Adrenal gland (tissue), 12 donors: Measurements from ENCODE around the gene GLT8D2. TPM values are rescaled to one million over a fixed set of nuclear protein-coding genes. Genes with fewer than 3 reads are reported as not detected.

Experiments
- DNase-seq, 7 donors: peaks; one replicate each; pipeline ENCODE4 v3.0.0-alpha.2; 2019 to 2020
- H3K27ac ChIP-seq, 5 donors: fragments of 200-600 bp; sonication (generic) in 4 of 5; 1 replicate in 3 of 5; 2 replicates in 2 of 5; pipeline versions ENCODE4 v1.5.1 to v1.8.0; 2016 to 2020; ENCODE audit warnings: mild to moderate bottlenecking in 1 of 5
- H3K27me3 ChIP-seq: fragments of 200-600 bp; 2 replicates; pipeline ENCODE4 v1.8.0; 2021
- H3K36me3 ChIP-seq, 2 donors: fragments of 200-600 bp; replicated peaks in 1 of 2; 1 replicate in 1 of 2; 2 replicates in 1 of 2; pipeline versions ENCODE4 v1.5.1 to v1.8.0; 2018 to 2022
- H3K4me1 ChIP-seq, 2 donors: fragments of 200-600 bp; replicated peaks in 1 of 2; 1 replicate in 1 of 2; 2 replicates in 1 of 2; pipeline versions ENCODE4 v1.5.1 to v1.8.0; 2018 to 2021
- H3K4me3 ChIP-seq, 4 donors: fragments of 200-600 bp; sonication (generic) in 3 of 4; one replicate each; pipeline ENCODE4 v1.5.1; 2016 to 2018
- H3K9me3 ChIP-seq, 3 donors: fragments of 200-600 bp; sonication (generic) in 1 of 3; replicated peaks in 1 of 3; 1 replicate in 2 of 3; 2 replicates in 1 of 3; pipeline versions ENCODE4 v1.5.1 to v1.8.0; 2016 to 2021
- POLR2A ChIP-seq, 2 donors: fragments of 450-650 bp; IDR thresholded peaks; one replicate each; pipeline ENCODE4 v1.6.1; 2017; ENCODE audit warnings: antibody characterized with exemption in 2 of 2, mild to moderate bottlenecking in 2 of 2, moderate library complexity in 1 of 2
- WGBS, 4 donors: extraction: QIAGEN DNeasy Blood & Tissue Kit in 2 of 4; methylation state at CpG; one replicate each; pipeline versions ENCODE4 v1.1.5 to v1.1.7; 2013 to 2017; 5-methylcytosine and 5-hydroxymethylcytosine counted together
- intact Hi-C, 2 donors: fragments of 100-400 bp; cut with DNase I; formaldehyde crosslinking; loops; one replicate each; pipeline versions ENCODE4 v1.14.1 to v1.15.0; 2022 to 2023
- polyA plus RNA-seq, 3 donors: library from polyadenylated mRNA; stranded (reverse); fragments of 200-250 nt in 2 of 3; fragments of 350-450 nt in 1 of 3; fragmentation: Illumina TruSeq in 1 of 3; extraction: RNeasy Lipid Tissue Mini Kit (QIAGEN cat#74804) in 1 of 3; gene quantifications; one replicate each; pipeline ENCODE4 v1.2.3, GENCODE V29; 2013 to 2014
- total RNA-seq, 9 donors: library from RNA; depleted of rRNA in 4 of 9; stranded (reverse); fragments of >200 nt in 4 of 9; fragments of 120-200 nt in 1 of 9; fragmentation: NEBNext Ultra II Directional in 1 of 9; extraction: Animal tissue kit (Norgen Biotek cat#: 25700) in 1 of 9; gene quantifications; one replicate each; pipeline versions ENCODE4 v1.1.0 to v1.2.4, GENCODE V29; 2013 to 2023
- TF ChIP-seq, protein P1 (sequence below), 6 experiments: fragments of 450-650 bp in 4 of 6; fragments of 200-600 bp in 2 of 6; sonication (generic) in 1 of 6; IDR thresholded peaks; 1 replicate in 5 of 6; 2 replicates in 1 of 6; pipeline versions ENCODE4 v1.5.1 to v1.8.0; 2016 to 2021; ENCODE audit warnings: antibody characterized with exemption in 6 of 6, mild to moderate bottlenecking in 2 of 6, moderate library complexity in 1 of 6
- donor health status: healthy with polysubstance abuse.
- donor health status: Bipolar disorder and iron deficiency.
- donor health status: DM: yes; HTN: yes; CAD: no.
- donor health status: DM: no; HTN: no; CAD: no.
- donor health status: DM: no; HTN: no; CAD: no.
- donor health status: DM: yes; HTN: yes; CAD: no.

GLT8D2 gene
- total and polyA plus RNA-seq, 12 donors: 6.3 to 21.2 (median 14.1) TPM

DNA sequence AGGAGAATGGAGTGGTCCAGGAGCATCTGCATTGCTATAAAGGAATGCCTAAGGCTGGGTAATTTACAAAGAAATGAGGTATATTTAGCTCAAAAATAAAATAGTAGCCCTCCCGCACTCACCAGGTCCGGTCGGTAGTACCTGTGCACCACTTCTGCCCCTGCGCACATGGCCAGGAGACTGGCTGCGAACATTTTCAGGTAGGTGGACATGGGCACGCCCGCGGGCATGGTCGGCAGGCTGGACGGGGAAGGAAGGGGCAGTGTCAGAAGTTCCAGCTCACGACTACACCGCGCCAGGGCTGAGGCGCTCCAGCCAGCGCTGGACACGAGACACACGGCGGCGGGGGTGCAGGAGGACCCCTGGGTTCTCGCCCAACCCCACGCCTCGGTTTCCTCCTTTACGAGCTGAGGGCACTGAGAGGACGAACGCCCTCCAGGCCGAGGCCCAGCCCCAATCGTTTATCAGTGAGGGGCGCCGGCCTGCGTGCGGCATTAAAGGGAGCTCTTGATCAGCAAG lies 93.4 kb downstream of the GLT8D2 start:
- TF ChIP-seq, protein P1, sequence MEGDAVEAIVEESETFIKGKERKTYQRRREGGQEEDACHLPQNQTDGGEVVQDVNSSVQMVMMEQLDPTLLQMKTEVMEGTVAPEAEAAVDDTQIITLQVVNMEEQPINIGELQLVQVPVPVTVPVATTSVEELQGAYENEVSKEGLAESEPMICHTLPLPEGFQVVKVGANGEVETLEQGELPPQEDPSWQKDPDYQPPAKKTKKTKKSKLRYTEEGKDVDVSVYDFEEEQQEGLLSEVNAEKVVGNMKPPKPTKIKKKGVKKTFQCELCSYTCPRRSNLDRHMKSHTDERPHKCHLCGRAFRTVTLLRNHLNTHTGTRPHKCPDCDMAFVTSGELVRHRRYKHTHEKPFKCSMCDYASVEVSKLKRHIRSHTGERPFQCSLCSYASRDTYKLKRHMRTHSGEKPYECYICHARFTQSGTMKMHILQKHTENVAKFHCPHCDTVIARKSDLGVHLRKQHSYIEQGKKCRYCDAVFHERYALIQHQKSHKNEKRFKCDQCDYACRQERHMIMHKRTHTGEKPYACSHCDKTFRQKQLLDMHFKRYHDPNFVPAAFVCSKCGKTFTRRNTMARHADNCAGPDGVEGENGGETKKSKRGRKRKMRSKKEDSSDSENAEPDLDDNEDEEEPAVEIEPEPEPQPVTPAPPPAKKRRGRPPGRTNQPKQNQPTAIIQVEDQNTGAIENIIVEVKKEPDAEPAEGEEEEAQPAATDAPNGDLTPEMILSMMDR (IDR thresholded peaks at IDR 0.05): no peak
- TF ChIP-seq POLR2A (IDR thresholded peaks at IDR 0.05): no peak
- Histone ChIP-seq H3K27ac (peak overlapping the region; percentile 74 to 93 (median 91)), H3K4me3 (peak overlapping the region; percentile 27 to 76 (median 49)), H3K9me3 (no peaks in the 10 kb centered on the region), H3K4me1 (peaks cover 17 to 36% of the 10 kb centered on the region in 2 donors), H3K36me3 (peaks cover 0 to 17% of the 10 kb centered on the region in 2 donors), H3K27me3 (no peaks in the 10 kb centered on the region)
- intact Hi-C loops: no loop called here
- 0 to 1% (median 0%) methylated on average over 9 to 31 of the region's 31 CpGs for WGBS, 4 donors
- DNase-seq: peak in 1 of 7 donors; percentile 36

DNA sequence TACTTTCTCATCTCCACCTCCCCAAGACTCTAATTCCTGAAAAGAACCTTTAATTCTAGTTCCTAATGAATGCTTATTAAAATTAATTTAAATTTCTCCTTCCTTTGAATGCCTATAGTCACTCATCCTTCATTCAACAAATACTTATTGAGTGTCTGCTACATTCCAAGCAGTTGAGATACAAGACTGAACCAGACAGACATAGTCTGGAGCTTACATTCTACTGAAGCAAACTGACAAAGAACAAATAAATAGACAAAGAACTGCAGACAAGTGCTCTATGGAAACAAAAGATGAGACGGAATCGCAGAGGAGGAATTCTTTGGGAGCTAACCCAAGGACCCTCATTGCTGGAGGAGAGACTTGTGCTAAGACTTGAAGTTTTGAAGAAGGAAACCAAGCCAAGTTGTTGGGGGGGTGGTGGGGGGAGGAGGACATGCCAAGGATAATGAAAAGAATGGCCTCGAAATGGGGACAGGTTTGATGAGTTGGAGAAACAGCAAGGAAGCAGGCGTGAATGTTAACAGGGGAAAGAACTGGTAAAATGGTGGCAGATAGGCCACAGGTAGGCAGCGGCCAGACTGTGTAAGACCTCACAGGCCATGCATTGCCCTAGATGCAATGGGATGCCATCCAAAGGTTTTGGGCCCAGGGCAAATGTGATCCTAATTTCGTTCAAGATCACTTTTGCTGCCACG lies 94.0 kb downstream of the GLT8D2 start:
- intact Hi-C loops: no loop called here

DNA sequence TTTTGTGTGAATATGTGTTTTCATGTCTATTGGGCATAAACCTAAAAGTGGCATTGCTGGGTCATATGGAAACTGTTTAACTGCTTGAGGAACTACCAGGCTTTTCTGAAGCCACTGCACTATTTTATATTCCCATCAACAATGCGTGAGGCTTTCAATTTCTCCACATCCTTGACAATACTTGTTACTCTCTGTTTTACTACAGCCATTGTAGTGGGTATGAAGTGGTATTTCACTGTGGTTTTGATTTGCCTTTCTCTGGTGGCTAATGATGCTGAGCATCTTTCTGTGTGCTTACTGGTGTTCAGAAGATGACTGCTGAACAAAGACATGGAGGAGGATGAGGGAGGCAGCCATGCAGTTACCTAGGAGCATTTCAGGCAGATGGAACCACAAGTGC lies 97.5 kb downstream of the GLT8D2 start:
- Histone ChIP-seq H3K27ac (no peak overlapping the region), H3K36me3 (peaks cover 0 to 57% of the 10 kb centered on the region in 2 donors), H3K9me3 (no peaks in the 10 kb centered on the region), H3K27me3 (no peaks in the 10 kb centered on the region), H3K4me3 (no peak overlapping the region), H3K4me1 (peaks cover 15 to 17% of the 10 kb centered on the region in 2 donors)
- intact Hi-C loops: no loop called here
- TF ChIP-seq, protein P1 (IDR thresholded peaks at IDR 0.05): no peak
- TF ChIP-seq POLR2A (IDR thresholded peaks at IDR 0.05): no peak
- no peak for DNase-seq
- WGBS, 4 donors: 33 to 95% (median 50%) methylated on average over 1 of the region's 1 CpG

More for the DNA sequence above, 94.0 kb downstream of the GLT8D2 start:
- Histone ChIP-seq H3K27ac (peak overlapping the region in 3 of 5 donors; percentile 86 to 92 (median 91)), H3K4me3 (peak overlapping the region in 3 of 4 donors; percentile 27 to 76 (median 63)), H3K4me1 (peaks cover 17 to 30% of the 10 kb centered on the region in 2 donors), H3K36me3 (peaks cover 0 to 22% of the 10 kb centered on the region in 2 donors), H3K9me3 (no peaks in the 10 kb centered on the region), H3K27me3 (no peaks in the 10 kb centered on the region)
- 20 to 28% (median 25%) methylated on average over 7 of the region's 7 CpGs for WGBS, 4 donors
- TF ChIP-seq, protein P1 (IDR thresholded peaks at IDR 0.05): no peak
- no peak for TF ChIP-seq POLR2A (IDR thresholded peaks at IDR 0.05)
- DNase-seq: no peak

DNA sequence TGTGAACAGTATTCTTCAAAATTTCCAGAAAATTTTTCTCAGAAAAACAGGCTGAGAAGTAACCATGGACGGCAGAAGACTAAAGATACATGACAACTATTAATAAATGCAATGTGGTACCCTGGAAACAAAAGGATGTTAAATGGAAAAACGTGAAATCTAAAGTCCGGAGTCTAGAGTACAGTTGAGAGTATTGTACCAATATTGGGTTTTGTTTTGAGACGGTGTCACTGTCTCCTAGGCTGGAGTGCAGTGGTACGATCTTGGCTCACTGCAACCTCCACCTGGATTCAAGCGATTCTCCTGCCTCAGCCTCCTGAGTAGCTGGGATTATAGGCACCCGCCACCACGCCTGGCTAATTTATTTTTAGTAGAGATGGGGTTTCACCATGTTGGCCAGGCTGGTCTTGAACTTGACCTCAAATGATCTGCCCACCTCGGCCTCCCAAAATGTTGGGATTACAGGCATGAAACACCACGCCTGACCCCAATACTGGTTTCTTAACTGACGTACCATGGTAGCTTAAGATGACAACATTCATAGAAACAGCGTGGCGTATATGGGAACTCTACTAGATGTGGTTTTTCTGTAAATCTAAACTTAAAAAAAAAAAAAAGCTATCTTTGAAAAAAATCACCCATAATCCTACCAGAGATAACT lies 101.1 kb downstream of the GLT8D2 start:
- Histone ChIP-seq H3K9me3 (no peaks in the 10 kb centered on the region), H3K27me3 (no peaks in the 10 kb centered on the region), H3K27ac (peak overlapping the region in 1 of 5 donors; percentile 2), H3K4me3 (no peak overlapping the region), H3K4me1 (no peaks in the 10 kb centered on the region), H3K36me3 (peaks cover 0 to 93% of the 10 kb centered on the region in 2 donors)
- intact Hi-C loops: loop anchor here in 1 of 2 donors (10.0 kb wide), 1 partner anchor 156 kb away; no protein-coding TSS in a partner anchor
- WGBS, 4 donors: 80 to 87% (median 81%) methylated on average over 13 of the region's 13 CpGs
- DNase-seq: no peak
- TF ChIP-seq POLR2A (IDR thresholded peaks at IDR 0.05): no peak
- TF ChIP-seq, protein P1 (IDR thresholded peaks at IDR 0.05): no peak
